Amygdala (tissue), 56 donors: ENCODE results near the gene WTIP.
"Not testable (repeated sequence)": the region's sequence is repeated elsewhere in the genome, so short reads cannot be mapped to it uniquely, and the experiment has no call there.

Source experiments
- DNase-seq, 56 donors: peaks; one replicate each; lab custom pipeline; 2025; lab: John Stamatoyannopoulos, UW

The WTIP gene

DNA sequence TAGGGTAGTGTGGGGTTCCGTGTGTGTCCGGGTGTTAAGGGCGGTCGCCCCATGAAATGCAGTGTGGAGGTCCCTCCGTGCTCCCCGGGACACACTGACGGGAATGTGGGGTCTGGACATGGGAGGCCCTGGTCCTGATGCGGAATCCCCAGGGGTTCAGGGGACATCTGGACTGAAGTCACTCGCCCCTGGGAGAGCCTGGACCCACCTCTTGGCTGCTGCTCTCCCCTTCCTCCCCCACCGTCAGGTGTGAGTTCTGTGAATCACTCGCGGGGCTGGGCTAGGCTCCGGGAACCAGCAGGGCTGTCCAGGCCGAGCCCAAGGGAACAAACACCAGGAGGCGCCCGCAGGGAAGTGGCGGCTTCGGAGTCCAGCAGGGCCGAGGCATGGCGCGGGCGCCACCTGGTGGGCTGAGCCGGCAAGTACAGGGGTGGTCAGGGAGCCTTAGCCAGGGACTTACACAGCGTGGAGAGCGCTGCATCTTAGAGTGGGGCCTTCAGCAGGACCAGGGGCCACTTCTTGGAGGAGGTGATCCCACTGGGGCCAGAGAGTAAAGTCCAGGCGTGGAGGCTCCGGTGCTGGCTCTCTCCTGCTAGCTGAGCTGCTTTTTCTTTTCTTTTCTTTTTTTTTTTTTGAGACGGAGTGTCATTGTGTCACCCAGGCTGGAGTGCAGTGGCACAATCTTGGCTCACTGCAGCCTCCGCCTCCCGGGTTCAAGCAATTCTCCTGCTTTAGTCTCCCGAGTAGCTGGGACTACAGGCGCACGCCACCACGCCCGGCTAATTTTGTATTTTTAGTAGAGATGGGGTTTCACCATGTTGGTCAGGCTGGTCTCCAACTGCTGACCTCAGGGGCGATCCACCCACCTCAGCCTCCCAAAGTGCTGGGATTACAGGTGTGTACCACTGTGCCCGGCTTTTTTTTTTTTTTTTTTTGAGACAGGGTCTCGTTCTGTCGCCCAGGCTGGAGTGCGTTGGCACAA is 20.1 kb downstream of the WTIP start:
- DNase-seq: peak in 54 of 56 donors; percentile 37 to 95 (median 76)

DNA sequence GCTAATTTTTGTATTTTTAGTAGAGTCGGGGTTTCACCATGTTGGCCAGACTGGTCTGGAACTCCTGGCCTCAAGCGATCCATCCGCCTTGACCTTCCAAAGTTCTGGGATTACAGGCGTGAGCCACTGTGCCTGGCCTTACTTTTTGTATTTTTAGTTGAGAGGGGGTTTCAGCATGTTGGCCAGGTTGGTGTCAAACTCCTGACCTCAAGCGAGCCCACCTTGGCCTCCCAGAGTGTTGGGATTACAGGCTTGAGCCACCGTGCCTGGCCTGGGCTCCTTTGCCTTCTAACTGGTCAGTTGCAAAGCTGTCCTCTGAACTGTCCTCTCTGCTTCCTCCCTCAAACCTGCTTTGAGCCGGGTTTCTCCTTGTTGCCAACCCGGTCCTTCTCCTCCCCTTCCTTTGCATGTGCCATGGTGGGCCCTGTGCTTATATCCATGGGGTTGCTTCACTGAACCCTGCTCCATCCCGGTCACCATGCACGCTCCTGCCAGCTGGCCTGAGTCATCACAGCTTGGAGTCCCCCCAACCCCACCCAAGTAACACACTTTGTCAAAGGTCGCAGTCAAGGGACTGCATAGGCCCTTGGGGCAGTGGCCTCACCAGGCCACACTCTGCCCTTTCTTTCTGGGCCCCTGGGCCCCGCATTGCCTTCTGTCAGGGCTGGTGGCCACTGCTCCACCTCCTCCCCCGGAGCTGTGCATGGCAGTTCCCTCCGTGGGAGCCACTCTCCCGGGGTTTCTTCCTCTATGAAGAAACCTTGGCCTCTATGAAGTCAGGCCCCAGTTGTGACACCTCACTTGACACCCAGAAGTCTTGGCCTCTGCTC is 21.2 kb downstream of the WTIP start:
- DNase-seq: no peak

GRCh38 chr19:34503531-34504272 is 22.1 kb downstream of the WTIP start:
- no peak for DNase-seq

- no peak for DNase-seq
Measured at GRCh38 chr19:34504273-34504808, 22.8 kb downstream of the WTIP start.

DNA sequence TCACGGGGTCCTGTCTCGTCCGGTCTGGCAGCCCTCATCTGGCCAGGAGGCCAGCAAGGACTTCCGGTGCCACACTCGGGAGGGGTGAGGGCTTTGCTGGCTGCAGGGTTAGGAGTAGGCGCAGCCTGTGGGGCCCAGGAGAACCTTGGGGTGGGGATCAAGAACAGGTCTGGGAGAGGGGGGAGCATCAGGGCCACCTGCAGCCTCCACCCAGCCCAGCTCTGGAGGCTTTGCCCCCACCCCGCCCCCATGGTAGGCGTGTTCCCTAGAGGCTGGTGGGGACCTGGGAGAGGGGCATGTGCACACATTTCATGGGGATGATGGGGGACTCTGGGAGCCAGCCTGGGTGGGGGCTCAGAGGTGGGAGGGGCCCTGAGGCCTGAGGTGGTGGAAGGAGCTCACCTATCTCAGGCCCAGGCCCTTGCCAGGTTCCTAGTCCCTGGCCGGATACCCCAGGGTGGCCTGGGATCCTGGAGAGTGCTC is 23.3 kb downstream of the WTIP start:
- no peak for DNase-seq

DNA sequence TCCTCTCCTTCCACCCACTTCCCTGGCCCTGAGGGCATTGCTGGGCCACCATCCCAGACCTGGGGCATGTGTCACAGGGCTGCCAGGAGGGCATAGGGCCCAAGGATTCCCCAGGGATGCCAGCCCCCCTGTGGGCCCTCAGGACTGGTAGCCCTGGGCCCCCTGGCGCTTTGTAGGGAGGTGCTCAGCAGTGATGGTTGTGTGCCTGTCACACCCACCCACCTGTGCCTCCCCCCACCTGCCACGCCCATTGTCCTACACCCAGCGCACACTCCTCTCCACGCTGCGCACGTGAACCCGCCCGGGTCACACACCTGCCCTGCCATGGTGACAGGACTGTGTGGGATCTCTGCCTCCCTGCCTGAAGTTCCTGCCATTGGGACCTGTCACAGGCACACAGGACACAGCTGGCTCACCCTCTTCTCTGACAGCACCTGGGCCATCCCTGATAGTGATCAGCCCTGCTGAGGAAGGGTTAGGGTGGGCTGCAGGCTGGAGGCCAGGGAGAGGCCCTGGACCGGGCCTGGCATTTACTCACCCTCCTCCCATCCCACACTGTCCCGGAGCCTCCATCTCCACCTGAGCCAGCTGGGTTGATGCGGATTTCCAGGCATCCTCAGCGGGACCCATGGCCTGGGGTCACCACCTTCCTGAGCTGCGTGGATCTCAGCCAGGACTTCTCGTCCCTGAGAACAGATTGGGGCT is 23.9 kb downstream of the WTIP start:
- DNase-seq: no peak

GRCh38 chr19:34506026-34506370 is 24.4 kb downstream of the WTIP start:
- no peak for DNase-seq

DNA sequence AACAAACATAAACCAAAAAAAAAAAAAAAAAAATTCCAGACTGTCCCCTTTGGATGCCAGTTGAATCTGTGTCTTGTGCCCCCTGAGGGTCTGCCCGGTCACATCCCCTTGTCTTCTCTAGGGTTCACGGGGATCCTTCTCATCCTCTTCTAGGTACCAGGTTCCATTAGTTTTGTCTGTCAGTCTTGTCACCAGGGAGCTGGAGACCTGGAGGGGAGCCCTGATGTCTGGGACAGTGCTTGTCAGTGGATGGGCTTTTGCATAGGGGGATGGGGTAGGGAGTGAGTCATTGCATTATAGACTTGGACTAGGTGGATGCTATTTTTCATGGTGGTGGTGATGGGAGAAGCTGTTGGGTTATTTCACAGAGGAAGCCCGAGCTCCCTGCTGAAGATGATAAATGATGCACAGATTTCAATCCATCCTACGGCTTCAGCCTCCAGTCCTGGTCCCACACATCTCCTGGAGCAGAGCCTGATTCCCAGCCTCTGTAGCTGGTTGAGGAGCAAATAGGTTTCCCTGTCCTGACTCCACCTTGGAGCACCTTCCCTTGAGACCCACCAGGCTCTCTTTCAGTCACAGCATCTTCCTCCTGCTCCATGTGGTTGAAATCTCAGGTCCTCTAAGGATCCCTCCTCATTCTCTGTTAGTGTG is 26.0 kb downstream of the WTIP start:
- no peak for DNase-seq

DNA sequence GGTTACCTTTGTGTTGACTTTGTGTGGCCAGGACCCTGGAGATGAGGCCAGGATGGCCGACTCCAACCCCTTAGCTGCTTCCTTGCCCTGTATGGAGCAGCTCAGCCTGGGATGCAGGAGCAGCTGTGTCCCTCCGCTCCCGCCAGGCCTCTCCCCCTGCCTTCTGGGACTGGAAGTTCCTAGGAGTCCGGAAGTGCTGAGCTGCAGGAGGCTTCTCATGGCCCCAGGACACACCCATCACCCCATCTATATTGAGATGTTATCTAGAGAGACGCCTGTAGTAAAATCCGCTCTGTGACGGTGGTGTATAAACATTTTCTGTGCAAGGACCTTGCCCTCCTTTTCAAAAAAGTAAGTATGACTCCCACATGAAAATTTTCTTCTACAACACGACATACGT is 27.0 kb downstream of the WTIP start:
- DNase-seq: no peak

GRCh38 chr19:34510904-34511303 is 29.3 kb downstream of the WTIP start:
- DNase-seq: not testable (repeated sequence)

DNA sequence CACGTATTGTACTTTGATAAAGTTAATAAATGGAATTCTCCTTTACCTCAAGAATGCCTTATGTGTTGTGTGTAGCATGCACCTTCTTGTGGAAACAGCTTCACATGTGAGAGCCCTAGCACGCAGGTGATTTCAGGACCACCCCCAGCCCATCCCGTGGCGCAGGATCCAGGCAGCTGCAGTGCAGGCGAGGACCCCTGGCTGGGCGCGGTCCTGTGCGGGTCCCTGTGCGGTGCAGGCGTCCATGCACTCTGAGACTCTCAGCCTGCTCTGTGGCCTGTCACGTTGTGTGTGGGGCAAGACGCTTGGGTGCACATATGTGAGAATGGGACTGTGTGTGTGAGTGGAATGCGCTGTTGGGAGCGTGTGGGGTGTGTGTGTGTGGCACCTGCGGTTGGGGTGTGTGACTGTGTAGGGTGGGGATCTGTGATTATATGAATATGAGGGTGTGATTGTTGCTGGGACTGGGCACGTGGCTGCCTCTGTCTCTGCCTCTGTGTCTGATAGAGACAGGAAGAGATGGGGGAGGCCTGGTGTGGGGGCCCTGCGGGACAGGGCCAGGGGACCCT is 30.8 kb downstream of the WTIP start:
- no peak for DNase-seq

DNA sequence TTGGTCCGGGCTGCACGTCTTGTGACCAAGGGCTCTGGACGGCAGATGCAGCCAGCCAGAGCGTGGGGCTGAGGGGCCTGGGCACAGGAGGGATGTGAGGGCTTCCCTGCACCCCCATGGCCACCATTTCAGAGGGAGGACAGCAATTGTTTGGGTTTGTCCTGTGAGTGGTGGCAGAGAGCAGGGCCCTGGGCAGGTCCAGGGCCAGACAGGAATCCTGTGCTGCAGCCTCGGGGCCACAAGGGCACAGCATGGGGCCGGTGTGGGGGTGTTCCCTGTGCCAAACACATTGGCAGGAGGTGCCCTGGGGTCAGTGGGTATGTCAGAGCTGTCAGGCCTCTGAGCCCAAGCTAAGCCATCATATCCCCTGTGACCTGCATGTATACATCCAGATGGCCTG is 32.2 kb downstream of the WTIP start:
- DNase-seq: no peak

GRCh38 chr19:34519602-34520001 is 38.0 kb downstream of the WTIP start:
- no peak for DNase-seq

- no peak for DNase-seq
Measured at GRCh38 chr19:34523408-34523807, 41.9 kb downstream of the WTIP start.

DNA sequence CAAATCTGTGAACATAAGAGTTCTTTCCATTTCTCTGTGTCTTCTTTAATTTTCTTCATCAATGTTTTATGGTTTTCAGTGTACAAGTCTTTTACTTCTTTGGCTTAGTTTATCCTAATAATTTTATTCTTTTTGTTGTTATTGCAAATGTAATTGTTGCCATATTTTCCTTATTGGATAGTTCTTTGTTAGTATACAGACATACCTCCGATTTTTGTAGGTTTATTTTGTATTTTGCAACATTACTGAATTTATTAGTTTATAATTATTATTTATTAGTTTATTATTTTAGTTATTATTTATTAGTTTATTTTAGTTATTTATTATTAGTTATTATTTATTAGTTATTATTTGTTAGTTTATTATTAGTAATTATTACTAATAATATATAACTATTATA is 43.4 kb downstream of the WTIP start:
- DNase-seq: no peak

DNA sequence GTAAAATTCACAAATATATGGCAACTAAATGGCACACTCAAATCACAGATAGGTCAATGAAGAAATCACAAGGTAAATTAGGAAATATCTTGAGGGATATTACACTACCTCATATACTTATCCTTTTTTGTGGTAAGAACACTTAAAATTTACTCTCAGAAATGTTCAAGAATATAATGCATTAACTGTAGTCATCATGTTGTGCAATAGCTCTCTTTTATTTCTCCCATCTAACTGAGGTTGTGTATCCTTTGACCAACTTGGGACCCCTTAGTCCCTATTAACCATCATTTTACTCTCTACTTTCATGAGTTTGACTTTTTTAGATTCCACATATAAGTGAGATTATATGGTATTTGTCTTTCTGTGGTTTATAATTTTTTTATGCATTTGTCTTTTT is 52.6 kb downstream of the WTIP start:
- DNase-seq: no peak

DNA sequence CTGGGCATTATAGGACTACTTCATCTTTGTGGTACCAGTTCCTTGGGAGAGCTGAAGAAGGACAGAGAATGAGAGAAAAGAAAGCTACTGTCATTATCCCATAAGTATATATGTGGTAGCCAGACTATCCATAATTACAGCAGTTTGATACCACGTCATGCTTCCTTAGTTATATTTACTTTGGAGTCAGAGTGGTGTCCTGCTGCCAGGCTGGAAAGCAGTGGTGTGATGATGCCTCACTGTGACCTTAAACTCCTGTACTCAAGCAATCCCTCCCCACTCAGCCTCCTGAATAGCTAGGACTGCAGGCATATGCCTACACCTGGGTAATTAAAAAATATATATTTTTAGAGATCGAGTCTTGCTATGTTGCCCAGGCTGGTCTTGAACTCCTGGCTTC is 57.8 kb downstream of the WTIP start:
- DNase-seq: no peak

DNA sequence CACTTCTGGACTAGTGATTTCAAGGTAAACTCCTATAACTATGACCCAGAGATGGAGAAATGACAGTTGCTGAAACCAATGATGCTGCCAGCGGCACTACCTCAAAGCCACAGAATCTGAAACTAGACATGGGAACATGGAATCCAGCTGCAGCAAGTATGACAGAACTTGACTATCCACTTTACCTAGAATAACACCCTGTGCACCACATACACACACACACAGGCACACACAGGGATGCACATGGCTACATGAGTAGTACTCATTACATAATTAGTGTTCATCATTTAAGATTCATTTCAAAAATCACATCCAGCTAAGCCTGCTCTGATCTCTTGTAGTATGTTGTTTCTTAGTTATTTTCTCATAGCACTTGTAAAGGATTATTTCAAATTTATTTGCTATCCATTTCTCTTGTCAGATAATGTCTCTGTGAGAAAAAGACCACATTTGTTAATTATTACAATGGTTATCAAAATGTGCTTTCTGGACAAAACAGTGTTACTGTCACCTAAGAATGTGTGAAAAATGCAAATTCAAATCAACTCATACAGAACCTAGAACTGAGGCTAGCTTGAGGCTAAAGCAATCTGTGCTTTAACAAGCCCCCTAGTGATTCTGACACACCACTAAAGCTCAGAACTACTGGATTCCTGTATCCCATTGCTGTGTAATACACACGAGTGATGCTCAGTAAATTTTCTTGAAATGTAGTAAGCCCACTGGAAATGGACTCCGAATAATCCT is 59.4 kb downstream of the WTIP start:
- DNase-seq: no peak
